Trophoblast cell (in vitro differentiated cells and primary cell): ENCODE measurements around the gene IFT74.

ENCODE experiments used
- DNase-seq, 2 donors: peaks; one replicate each; pipeline ENCODE4 v3.0.0-alpha.2; 2016
- H2AFZ ChIP-seq: 2 replicates; pipeline ENCODE4 v1.6.1; 2013; ENCODE audit warnings: low read length, moderate library complexity, mild to moderate bottlenecking; ENCODE audit not compliant: insufficient read depth, poor library complexity
- H2AK5ac ChIP-seq: 2 replicates; pipeline ENCODE4 v1.6.1; 2013; ENCODE audit warnings: mild to moderate bottlenecking, low read length
- H2BK120ac ChIP-seq: 2 replicates; pipeline ENCODE4 v1.6.1; 2013; ENCODE audit warnings: low read length, mild to moderate bottlenecking, moderate library complexity; ENCODE audit not compliant: insufficient read depth, poor library complexity
- H2BK12ac ChIP-seq: 2 replicates; pipeline ENCODE4 v1.6.1; 2013; ENCODE audit warnings: mild to moderate bottlenecking, low read length, moderate library complexity
- H2BK5ac ChIP-seq: 2 replicates; pipeline ENCODE4 v1.6.1; 2013; ENCODE audit warnings: low read length, low read depth, moderate library complexity, mild to moderate bottlenecking; ENCODE audit not compliant: poor library complexity
- H3K14ac ChIP-seq: 2 replicates; pipeline ENCODE4 v1.6.1; 2013; ENCODE audit warnings: mild to moderate bottlenecking, low read length
- H3K18ac ChIP-seq: 2 replicates; pipeline ENCODE4 v1.6.1; 2013; ENCODE audit warnings: mild to moderate bottlenecking, low read length
- H3K23ac ChIP-seq: 2 replicates; pipeline ENCODE4 v1.6.1; 2013; ENCODE audit warnings: low read length
- H3K27ac ChIP-seq: 2 replicates; pipeline ENCODE4 v1.5.1; 2013; ENCODE audit warnings: low read depth, mild to moderate bottlenecking, inconsistent platforms, low read length, moderate library complexity
- H3K27me3 ChIP-seq: 2 replicates; pipeline ENCODE4 v1.6.1; 2013; ENCODE audit warnings: inconsistent platforms, mild to moderate bottlenecking, low read length, moderate library complexity; ENCODE audit not compliant: insufficient read depth
- H3K36me3 ChIP-seq, 2 experiments: 1 replicate in 1 of 2; 2 replicates in 1 of 2; pipeline ENCODE4 v1.6.1; 2013; ENCODE audit warnings: low read length in 2 of 2, mild to moderate bottlenecking in 2 of 2, moderate library complexity in 1 of 2; ENCODE audit not compliant: insufficient read depth in 2 of 2, control insufficient read depth in 1 of 2
- H3K4ac ChIP-seq: 2 replicates; pipeline ENCODE4 v1.6.1; 2013; ENCODE audit warnings: low read depth, mild to moderate bottlenecking, low read length, moderate library complexity
- H3K4me1 ChIP-seq, 2 experiments: 1 replicate in 1 of 2; 2 replicates in 1 of 2; pipeline ENCODE4 v1.6.1; 2013; ENCODE audit warnings: low read length in 2 of 2, mild to moderate bottlenecking in 2 of 2, moderate library complexity in 1 of 2; ENCODE audit not compliant: insufficient read depth in 2 of 2, control insufficient read depth in 1 of 2
- H3K4me2 ChIP-seq: 2 replicates; pipeline ENCODE4 v1.6.1; 2013; ENCODE audit warnings: inconsistent platforms, mild to moderate bottlenecking, low read length, moderate library complexity
- H3K4me3 ChIP-seq: 2 replicates; pipeline ENCODE4 v1.5.1; 2013; ENCODE audit warnings: mild to moderate bottlenecking, low read depth, low read length, inconsistent platforms
- H3K79me1 ChIP-seq: one replicate; pipeline ENCODE4 v1.6.1; 2013; ENCODE audit warnings: low read length
- H3K79me2 ChIP-seq: 2 replicates; pipeline ENCODE4 v1.6.1; 2013; ENCODE audit warnings: low read length, mild to moderate bottlenecking; ENCODE audit not compliant: control insufficient read depth, insufficient read depth, poor library complexity
- H3K9ac ChIP-seq: 2 replicates; pipeline ENCODE4 v1.6.1; 2013; ENCODE audit warnings: mild to moderate bottlenecking, low read length
- H3K9me3 ChIP-seq: 2 replicates; pipeline ENCODE4 v1.6.1; 2013; ENCODE audit warnings: low read depth, mild to moderate bottlenecking, control low read depth, inconsistent platforms, low read length; ENCODE audit not compliant: insufficient read depth
- H4K12ac ChIP-seq: 2 replicates; pipeline ENCODE4 v1.6.1; 2013; ENCODE audit warnings: low read depth, mild to moderate bottlenecking, low read length, moderate library complexity
- H4K8ac ChIP-seq: 2 replicates; pipeline ENCODE4 v1.6.1; 2013; ENCODE audit warnings: low read depth, mild to moderate bottlenecking, low read length, moderate library complexity
- H4K91ac ChIP-seq: one replicate; pipeline ENCODE4 v1.6.1; 2013; ENCODE audit warnings: low read depth, mild to moderate bottlenecking, low read length, moderate library complexity
- WGBS: extraction: QIAGEN DNeasy Blood & Tissue Kit; methylation state at CpG from one replicate; pipeline ENCODE4 v1.1.7; 2013; ENCODE audit warnings: missing lambda C conversion rate; ENCODE audit not compliant: insufficient read length, insufficient coverage; ENCODE audit errors: extremely low coverage; 5-methylcytosine and 5-hydroxymethylcytosine counted together

Gene IFT74

DNA sequence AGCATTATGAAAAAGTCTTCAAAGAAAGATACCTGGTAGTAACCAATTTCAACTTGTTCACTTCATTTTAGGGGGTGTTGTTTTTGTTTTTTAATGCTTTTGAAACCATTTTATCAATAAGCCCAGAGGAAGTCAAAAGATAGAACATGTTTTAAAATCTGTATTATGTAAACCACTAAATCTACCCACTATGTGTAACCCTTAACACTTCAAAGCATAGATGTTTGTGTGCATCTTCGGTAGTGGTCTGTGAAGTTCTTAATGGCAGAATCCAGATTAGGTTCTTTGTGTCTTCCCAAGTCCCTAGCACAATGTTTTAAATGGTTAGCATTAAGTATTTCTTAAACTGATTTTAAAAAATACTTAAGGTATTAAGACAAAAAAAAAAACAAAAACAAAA, 15.4 kb upstream of the IFT74 start:
- Histone ChIP-seq H4K91ac (no peak overlapping the region), H2BK12ac (no peak overlapping the region), H2AK5ac (no peak overlapping the region), H3K4me1 (peaks cover 2 to 7% of the 10 kb centered on the region in 2 experiments), H3K4me2 (no peak overlapping the region), H2AFZ (no peak overlapping the region), H3K4ac (no peak overlapping the region), H3K79me2 (peaks cover 9% of the 10 kb centered on the region), H3K4me3 (no peak overlapping the region), H3K9me3 (no peaks in the 10 kb centered on the region), H3K14ac (no peak overlapping the region), H3K36me3 (peaks cover 2 to 3% of the 10 kb centered on the region in 2 experiments), H4K8ac (no peak overlapping the region), H3K27me3 (no peaks in the 10 kb centered on the region), H4K12ac (no peak overlapping the region), H2BK5ac (no peak overlapping the region), H3K79me1 (no peaks in the 10 kb centered on the region), H3K9ac (no peak overlapping the region), H3K27ac (no peak overlapping the region), H2BK120ac (no peak overlapping the region), H3K18ac (no peak overlapping the region), H3K23ac (no peak overlapping the region)
- no CpG with 5 or more reads among the region's 1 CpG for WGBS
- DNase-seq = no peak

DNA sequence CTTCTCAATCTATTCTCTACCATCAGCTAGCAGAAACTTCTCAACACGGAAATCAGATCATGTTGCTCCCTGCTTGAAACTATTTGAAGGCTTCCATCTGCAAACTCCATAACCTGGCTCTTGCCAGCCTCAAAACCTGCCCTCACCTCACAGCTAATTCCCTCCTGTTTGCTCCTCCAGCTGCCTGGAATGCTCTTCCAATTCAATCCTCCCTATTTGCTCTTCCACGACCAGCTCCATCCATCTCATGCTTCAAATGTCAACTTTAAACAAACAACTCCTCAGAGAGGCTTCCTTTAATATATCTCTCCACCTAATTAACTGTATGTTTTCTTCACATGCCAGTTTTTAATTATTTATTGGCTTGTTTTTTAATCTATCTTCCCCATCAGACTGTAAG, 10.6 kb upstream of the IFT74 start:
- H2BK5ac ChIP-seq = no peak overlapping the region
- peaks cover 9% of the 10 kb centered on the region for H3K79me1 ChIP-seq
- no peak overlapping the region for H4K12ac ChIP-seq
- H3K4me1 ChIP-seq = peaks cover 2 to 4% of the 10 kb centered on the region in 2 experiments
- H3K9me3 ChIP-seq = no peaks in the 10 kb centered on the region
- no peak for DNase-seq
- no peak overlapping the region for H3K4me3 ChIP-seq
- no peak overlapping the region for H2BK12ac ChIP-seq
- H3K79me2 ChIP-seq = peaks cover 14% of the 10 kb centered on the region
- no peak overlapping the region for H3K27ac ChIP-seq
- peaks cover 0 to 2% of the 10 kb centered on the region in 2 experiments for H3K36me3 ChIP-seq
- peak overlapping the region; percentile 95 for H3K4ac ChIP-seq
- no peaks in the 10 kb centered on the region for H3K27me3 ChIP-seq
- H3K9ac ChIP-seq = peak overlapping the region; percentile 65
- WGBS = no CpG with 5 or more reads among the region's 2 CpGs
- no peak overlapping the region for H2AK5ac ChIP-seq
- H3K14ac ChIP-seq = no peak overlapping the region
- no peak overlapping the region for H4K91ac ChIP-seq
- H3K4me2 ChIP-seq = peak overlapping the region; percentile 69
- H2AFZ ChIP-seq = no peak overlapping the region
- no peak overlapping the region for H3K18ac ChIP-seq
- H2BK120ac ChIP-seq = no peak overlapping the region
- H4K8ac ChIP-seq = no peak overlapping the region
- no peak overlapping the region for H3K23ac ChIP-seq

DNA sequence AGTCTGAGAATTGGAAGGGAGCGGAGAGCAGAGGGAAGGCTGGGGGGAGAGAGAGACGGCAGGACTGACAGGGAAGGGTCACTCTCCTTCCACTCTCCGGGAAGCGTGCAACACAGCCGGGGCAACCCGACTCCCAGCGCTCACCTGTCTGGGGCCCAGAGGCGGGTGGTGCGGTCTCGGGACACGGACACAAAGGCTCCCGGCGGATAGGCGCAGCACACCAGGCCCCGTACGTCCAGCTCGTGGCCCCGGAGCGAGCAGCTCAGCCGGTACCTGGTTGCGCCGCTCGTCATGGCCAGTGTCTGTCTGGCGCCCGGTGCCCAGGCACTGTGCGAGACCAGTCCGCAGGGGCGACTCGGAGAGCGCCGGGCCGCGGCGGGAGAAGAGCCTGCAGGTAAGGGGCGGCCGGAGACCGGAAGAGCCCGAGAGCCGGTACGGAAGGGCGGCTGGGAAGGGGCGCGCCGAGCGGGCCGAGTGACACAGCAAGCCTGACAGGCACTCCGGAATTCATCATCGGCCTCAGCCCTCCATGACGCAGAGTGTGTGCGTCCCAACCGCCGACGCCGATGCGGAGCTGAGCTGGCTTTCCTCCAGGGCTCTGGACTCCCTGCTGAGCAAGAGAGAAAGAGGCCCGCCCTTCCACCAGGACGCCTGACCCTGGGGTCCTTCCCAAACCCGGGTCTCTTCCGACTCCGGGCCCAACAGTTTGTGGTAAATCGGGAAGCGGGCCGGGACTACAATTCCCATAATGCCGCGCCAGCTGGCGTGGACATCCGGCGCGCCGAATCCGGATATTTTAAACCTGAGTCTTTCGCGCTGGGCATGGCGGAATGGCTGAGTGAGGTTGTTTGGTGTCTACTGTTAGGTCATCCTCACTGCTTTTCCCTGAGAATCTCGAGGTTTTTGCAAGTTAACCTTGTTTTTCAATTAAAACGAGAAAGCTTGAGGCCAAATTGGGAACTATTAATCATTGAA, 9.2 kb upstream of the IFT74 start, which contains the start of gene PLAA:
PLAA (minus strand) TSS at position 490 of the 975 bp plus-strand sequence; CDS start at position 293, 197 bp downstream.
- no CpG with 5 or more reads among the region's 76 CpGs for WGBS

DNA sequence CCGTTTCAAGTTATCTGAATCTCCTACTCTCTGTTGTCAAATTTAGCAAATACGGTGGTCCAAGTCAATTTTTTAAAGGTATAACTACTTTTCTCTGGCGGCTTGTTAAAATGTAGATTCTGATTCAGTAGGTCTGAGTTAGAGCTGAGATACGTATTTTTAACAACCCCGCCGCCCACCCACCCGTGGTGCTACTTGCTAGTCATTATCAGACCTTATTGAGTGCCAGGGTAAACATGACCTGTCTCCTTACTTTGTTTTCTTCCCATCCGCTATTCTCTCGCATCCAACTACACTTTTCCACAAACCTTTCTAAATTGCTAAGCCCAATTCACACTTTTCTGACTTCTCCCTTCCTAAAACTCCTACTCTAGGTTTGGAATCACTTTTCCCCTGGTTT, 8.5 kb upstream of the IFT74 start:
- no peaks in the 10 kb centered on the region for H3K9me3 ChIP-seq
- WGBS = 100% methylated on average over 2 of the region's 9 CpGs
- H4K8ac ChIP-seq = no peak overlapping the region
- DNase-seq = no peak
- H3K27ac ChIP-seq = no peak overlapping the region
- no peak overlapping the region for H2AK5ac ChIP-seq
- H3K27me3 ChIP-seq = no peaks in the 10 kb centered on the region
- peaks cover 0 to 2% of the 10 kb centered on the region in 2 experiments for H3K36me3 ChIP-seq
- H3K79me1 ChIP-seq = peaks cover 9% of the 10 kb centered on the region
- H2BK5ac ChIP-seq = no peak overlapping the region
- no peak overlapping the region for H4K12ac ChIP-seq
- peak overlapping the region; percentile 97 for H3K4me3 ChIP-seq
- no peak overlapping the region for H2AFZ ChIP-seq
- H3K4me2 ChIP-seq = peak overlapping the region; percentile 60
- H3K23ac ChIP-seq = no peak overlapping the region
- no peak overlapping the region for H2BK12ac ChIP-seq
- peaks cover 14% of the 10 kb centered on the region for H3K79me2 ChIP-seq
- no peak overlapping the region for H4K91ac ChIP-seq
- peaks cover 2 to 4% of the 10 kb centered on the region in 2 experiments for H3K4me1 ChIP-seq
- no peak overlapping the region for H3K4ac ChIP-seq
- no peak overlapping the region for H3K14ac ChIP-seq
- no peak overlapping the region for H3K18ac ChIP-seq
- no peak overlapping the region for H3K9ac ChIP-seq
- no peak overlapping the region for H2BK120ac ChIP-seq

More for the DNA sequence above, 9.2 kb upstream of the IFT74 start, which contains the start of gene PLAA:
- Histone ChIP-seq H3K4me1 (peaks cover 2 to 4% of the 10 kb centered on the region in 2 experiments), H3K14ac (peak within 1 kb of the TSS; percentile 98), H4K91ac (peak within 1 kb of the TSS; percentile 75), H4K8ac (peak within 1 kb of the TSS; percentile 97), H3K18ac (peak within 1 kb of the TSS; percentile 92), H3K27me3 (no peaks in the 10 kb centered on the region), H3K4me2 (peak within 1 kb of the TSS; percentile 69), H3K9ac (peak within 1 kb of the TSS; percentile 96), H2BK5ac (peak within 1 kb of the TSS; percentile 95), H3K27ac (peak within 1 kb of the TSS; percentile 92), H2AFZ (peak within 1 kb of the TSS; percentile 97), H3K79me2 (peaks cover 14% of the 10 kb centered on the region), H3K23ac (no peak within 1 kb of the TSS), H4K12ac (peak within 1 kb of the TSS; percentile 76), H3K4ac (peak within 1 kb of the TSS; percentile 98), H2BK12ac (no peak within 1 kb of the TSS), H3K36me3 (peaks cover 0 to 2% of the 10 kb centered on the region in 2 experiments), H2AK5ac (peak within 1 kb of the TSS; percentile 84), H3K79me1 (peaks cover 9% of the 10 kb centered on the region), H2BK120ac (peak within 1 kb of the TSS; percentile 90), H3K4me3 (peak within 1 kb of the TSS; percentile 97), H3K9me3 (no peaks in the 10 kb centered on the region)
- peak; percentile 93 to 95 for DNase-seq
